Bronchial epithelial cell (primary cell): ENCODE data around the gene COL23A1. TPM values are rescaled to one million over a fixed set of nuclear protein-coding genes. Genes with fewer than 3 reads are reported as not detected.

ENCODE experiments used
- DNase-seq: peaks from one replicate; pipeline ENCODE4 v3.0.0-alpha.2; 2010; ENCODE audit warnings: low read depth
- FAIRE-seq: peaks from 2 replicates; lab custom pipeline; 2011; peaks lifted over from hg19 to GRCh38; lab: Jason Lieb, UNC
- H3K27me3 ChIP-seq: 2 replicates; pipeline ENCODE4 v1.5.1; 2011; ENCODE audit warnings: low read length; ENCODE audit not compliant: control insufficient read depth, insufficient read depth
- H3K36me3 ChIP-seq: 2 replicates; pipeline ENCODE4 v1.5.1; 2011; ENCODE audit warnings: low read length; ENCODE audit not compliant: control insufficient read depth, insufficient read depth
- H3K4me3 ChIP-seq: 2 replicates; pipeline ENCODE4 v1.5.1; 2011; ENCODE audit warnings: mild to moderate bottlenecking, low read depth, low read length, control low read depth
- CTCF ChIP-seq: IDR thresholded peaks from 2 replicates; pipeline ENCODE4 v1.5.1; 2011; ENCODE audit warnings: mild to moderate bottlenecking, moderate library complexity, low read length, control low read depth, inconsistent platforms; ENCODE audit not compliant: insufficient read depth, severe bottlenecking
- total RNA-seq: library from RNA; depleted of rRNA; stranded (reverse); fragments of >200 nt; gene quantifications from 2 replicates; pipeline ENCODE4 v1.2.1, GENCODE V29; 2014

The COL23A1 gene
- total RNA-seq, 1 donor from 2014 or later: 0.26 TPM

- DNase-seq (no peak), FAIRE-seq (no peak)
- no peaks in the 10 kb centered on the region for H3K36me3 ChIP-seq
- H3K27me3 ChIP-seq: no peaks in the 10 kb centered on the region
- no peak overlapping the region for H3K4me3 ChIP-seq
- TF ChIP-seq CTCF: no peak
These were observed 311.0 kb downstream of the COL23A1 start for GRCh38 chr5:178279026-178279722.

GRCh38 chr5:178278358-178279023, 311.7 kb downstream of the COL23A1 start:
- H3K27me3 ChIP-seq: no peaks in the 10 kb centered on the region
- FAIRE-seq (no peak), DNase-seq (no peak)
- no peak for TF ChIP-seq CTCF
- no peaks in the 10 kb centered on the region for H3K36me3 ChIP-seq
- no peak overlapping the region for H3K4me3 ChIP-seq

DNA sequence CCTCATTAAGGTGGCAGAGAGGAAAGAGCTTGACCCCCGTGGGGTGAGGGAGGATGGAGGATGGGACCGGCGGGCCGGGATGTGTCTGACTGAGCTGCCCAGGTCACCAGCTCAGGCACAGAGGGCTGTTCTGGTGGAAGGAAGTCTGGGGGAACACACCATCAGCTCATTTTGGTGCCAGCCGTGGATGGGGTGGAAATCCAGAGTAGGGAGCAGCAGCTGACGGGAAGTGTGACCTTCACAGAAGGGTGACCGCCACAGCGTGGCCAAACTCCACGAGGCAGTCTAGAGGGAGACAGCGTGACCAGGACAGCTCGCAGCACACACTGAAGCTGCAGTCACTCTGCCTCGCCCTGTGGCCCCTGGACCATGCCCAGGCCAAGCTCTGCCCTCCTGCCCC, 312.3 kb downstream of the COL23A1 start:
- DNase-seq (no peak), FAIRE-seq (no peak)
- Histone ChIP-seq H3K27me3 (no peaks in the 10 kb centered on the region), H3K36me3 (no peaks in the 10 kb centered on the region), H3K4me3 (no peak overlapping the region)
- no peak for TF ChIP-seq CTCF

DNA sequence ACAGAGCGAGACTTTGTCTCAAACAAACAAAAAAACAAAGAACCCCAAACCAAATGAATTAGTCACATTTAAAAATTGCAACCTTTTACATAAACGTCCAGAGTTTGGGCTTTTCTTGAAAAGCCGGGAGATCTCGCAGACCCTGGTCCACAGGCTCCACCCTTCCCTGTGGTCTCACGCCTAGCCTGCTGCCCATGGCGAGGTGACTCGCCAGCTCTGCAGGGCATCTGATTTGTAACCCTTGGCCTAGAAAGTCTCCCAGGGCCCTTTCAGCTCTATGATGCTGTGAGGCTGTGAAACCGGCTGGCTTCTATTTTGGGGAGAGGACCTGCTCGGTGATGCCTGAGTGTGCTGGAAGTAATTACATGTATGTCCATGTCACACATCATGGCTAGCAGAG, 312.8 kb downstream of the COL23A1 start:
- Histone ChIP-seq H3K36me3 (no peaks in the 10 kb centered on the region), H3K27me3 (no peaks in the 10 kb centered on the region), H3K4me3 (no peak overlapping the region)
- TF ChIP-seq CTCF: no peak
- DNase-seq (no peak), FAIRE-seq (no peak)

DNA sequence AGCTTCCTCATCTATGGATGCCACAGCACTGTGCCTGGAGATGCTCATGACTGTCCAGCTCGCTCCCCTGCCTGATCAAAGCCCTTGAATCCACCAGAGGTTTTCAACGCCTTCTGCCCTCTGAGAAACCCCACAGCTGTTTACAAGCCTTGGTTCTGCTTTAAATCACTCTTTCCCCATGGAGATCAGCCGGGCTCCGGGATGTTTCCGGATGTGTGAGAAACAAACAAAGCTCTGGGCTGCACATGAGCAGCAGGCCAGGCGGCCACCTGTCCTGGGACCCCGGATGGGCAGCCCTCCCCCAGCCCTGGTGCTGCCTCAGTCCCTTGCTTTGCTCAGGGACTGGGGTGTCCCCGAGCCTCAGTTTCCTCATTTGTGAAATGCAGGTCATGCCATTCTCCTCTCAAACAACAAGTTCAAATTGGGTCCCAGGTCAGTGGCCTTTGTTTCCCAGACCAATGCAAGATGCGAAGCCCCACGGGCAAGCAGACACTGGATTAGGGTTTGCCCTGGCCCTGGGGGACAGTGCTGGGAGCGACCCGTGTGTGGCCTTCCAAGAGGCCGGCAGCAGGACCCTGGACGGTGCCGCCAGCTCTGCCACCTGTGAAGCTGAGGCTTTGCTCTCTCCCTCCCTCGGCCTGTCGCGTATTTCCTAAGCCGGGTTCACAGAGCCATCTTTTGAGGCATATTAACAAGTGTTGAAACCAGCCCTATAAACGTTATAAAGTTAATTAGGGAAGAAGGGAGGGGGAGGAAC, 315.2 kb downstream of the COL23A1 start:
- FAIRE-seq: no peak
- no peak for DNase-seq
- Histone ChIP-seq H3K27me3 (no peaks in the 10 kb centered on the region), H3K36me3 (no peaks in the 10 kb centered on the region), H3K4me3 (no peak overlapping the region)
- no peak for TF ChIP-seq CTCF
